Mesenchymal stem cell (in vitro differentiated cells and primary cell): ENCODE data around the gene ZFYVE19.
A peak's percentile ranks its signal among the peaks of the same experiment; 100 is the strongest.
"Not testable (repeated sequence)": the region's sequence is repeated elsewhere in the genome, so short reads cannot be mapped to it uniquely, and the experiment has no call there.

Source experiments
- DNase-seq: peaks from one replicate; pipeline ENCODE4 v3.0.0-alpha.2; 2013
- H2AFZ ChIP-seq: one replicate; pipeline ENCODE4 v1.6.1; 2013; ENCODE audit warnings: low read depth, mild to moderate bottlenecking, control low read depth, inconsistent platforms, low read length, moderate library complexity
- H2AK5ac ChIP-seq: 2 replicates; pipeline ENCODE4 v1.6.1; 2013; ENCODE audit warnings: low read length, moderate library complexity, mild to moderate bottlenecking, inconsistent platforms; ENCODE audit not compliant: severe bottlenecking
- H2BK120ac ChIP-seq: one replicate; pipeline ENCODE4 v1.6.1; 2013; ENCODE audit warnings: low read depth, mild to moderate bottlenecking, inconsistent platforms, low read length, moderate library complexity
- H2BK12ac ChIP-seq, 2 experiments: one replicate each; pipeline ENCODE4 v1.6.1; 2013; ENCODE audit warnings: inconsistent platforms in 2 of 2, low read length in 2 of 2, mild to moderate bottlenecking in 2 of 2, moderate library complexity in 2 of 2, control low read depth in 1 of 2
- H2BK15ac ChIP-seq: one replicate; pipeline ENCODE4 v1.6.1; 2013; ENCODE audit warnings: mild to moderate bottlenecking, low read depth, inconsistent platforms; ENCODE audit not compliant: poor library complexity, severe bottlenecking
- H2BK5ac ChIP-seq: 2 replicates; pipeline ENCODE4 v1.6.1; 2013; ENCODE audit warnings: low read depth, mild to moderate bottlenecking, low read length, control low read depth, inconsistent platforms; ENCODE audit not compliant: poor library complexity, severe bottlenecking
- H3K14ac ChIP-seq, 2 experiments: one replicate each; pipeline ENCODE4 v1.6.1; 2013; ENCODE audit warnings: inconsistent platforms in 2 of 2, low read length in 2 of 2, control low read depth in 1 of 2, mild to moderate bottlenecking in 1 of 2, moderate library complexity in 1 of 2
- H3K18ac ChIP-seq, 2 experiments: one replicate each; pipeline ENCODE4 v1.6.1; 2013; ENCODE audit warnings: inconsistent platforms in 2 of 2, low read length in 2 of 2, control low read depth in 1 of 2, low read depth in 1 of 2, mild to moderate bottlenecking in 1 of 2
- H3K23ac ChIP-seq, 2 experiments: one replicate each; pipeline ENCODE4 v1.6.1; 2013; ENCODE audit warnings: inconsistent platforms in 2 of 2, low read length in 2 of 2, mild to moderate bottlenecking in 2 of 2, moderate library complexity in 2 of 2, control low read depth in 1 of 2
- H3K27ac ChIP-seq: 2 replicates; pipeline ENCODE4 v1.5.1; 2013; ENCODE audit warnings: mild to moderate bottlenecking, moderate library complexity, low read length, control low read depth, inconsistent platforms; ENCODE audit not compliant: poor library complexity, severe bottlenecking
- H3K27me3 ChIP-seq, 2 experiments: 2 replicates each; pipeline versions ENCODE4 v1.6.1 to v1.7.0; 2013; ENCODE audit warnings: low read length in 2 of 2, mild to moderate bottlenecking in 2 of 2, moderate library complexity in 2 of 2, control low read depth in 1 of 2, inconsistent platforms in 1 of 2; ENCODE audit not compliant: control insufficient read depth in 1 of 2, insufficient read depth in 1 of 2
- H3K36me3 ChIP-seq, 2 experiments: 2 replicates each; pipeline versions ENCODE4 v1.6.1 to v1.7.0; 2013; ENCODE audit warnings: low read length in 2 of 2, control low read depth in 1 of 2, inconsistent platforms in 1 of 2, low read depth in 1 of 2, mild to moderate bottlenecking in 1 of 2; ENCODE audit not compliant: insufficient read depth in 2 of 2, control insufficient read depth in 1 of 2
- H3K4ac ChIP-seq, 2 experiments: one replicate each; pipeline ENCODE4 v1.6.1; 2013; ENCODE audit warnings: inconsistent platforms in 2 of 2, low read length in 2 of 2, mild to moderate bottlenecking in 2 of 2, moderate library complexity in 2 of 2, control low read depth in 1 of 2, low read depth in 1 of 2
- H3K4me1 ChIP-seq: 2 replicates; pipeline ENCODE4 v1.6.1; 2013; ENCODE audit warnings: low read depth, low read length, control low read depth; ENCODE audit not compliant: control insufficient read depth, insufficient read depth
- H3K4me2 ChIP-seq: 2 replicates; pipeline ENCODE4 v1.6.1; 2013; ENCODE audit warnings: low read length, mild to moderate bottlenecking, inconsistent platforms; ENCODE audit not compliant: poor library complexity, severe bottlenecking
- H3K4me3 ChIP-seq, 2 experiments: 2 replicates each; pipeline versions ENCODE4 v1.5.1 to v1.7.0; 2013; ENCODE audit warnings: low read length in 2 of 2, mild to moderate bottlenecking in 2 of 2, control low read depth in 1 of 2, low read depth in 1 of 2; ENCODE audit not compliant: insufficient read depth in 1 of 2
- H3K79me1 ChIP-seq: replicated peaks from 2 replicates; pipeline ENCODE4 v1.6.1; 2013; ENCODE audit warnings: mild to moderate bottlenecking, control low read depth, low read length, inconsistent platforms; ENCODE audit not compliant: poor library complexity, severe bottlenecking
- H3K9ac ChIP-seq: 2 replicates; pipeline ENCODE4 v1.7.0; 2013; ENCODE audit warnings: mild to moderate bottlenecking, low read length, moderate library complexity
- H3K9me3 ChIP-seq: 2 replicates; pipeline ENCODE4 v1.7.0; 2013; ENCODE audit warnings: mild to moderate bottlenecking, low read length; ENCODE audit not compliant: control insufficient read depth
- H4K8ac ChIP-seq: one replicate; pipeline ENCODE4 v1.6.1; 2013; ENCODE audit warnings: inconsistent platforms, mild to moderate bottlenecking, low read length, moderate library complexity
- H4K91ac ChIP-seq: one replicate; pipeline ENCODE4 v1.6.1; 2013; ENCODE audit warnings: mild to moderate bottlenecking, low read length, inconsistent platforms
- WGBS: methylation state at CpG from one replicate; pipeline ENCODE4 v1.1.7; 2013; ENCODE audit warnings: mixed read lengths; 5-methylcytosine and 5-hydroxymethylcytosine counted together

ZFYVE19 gene

GRCh38 chr15:40858706-40859105 lies 51.8 kb downstream of the ZFYVE19 start:
- Histone ChIP-seq H3K4ac (no peak overlapping the region), H3K79me1 (no peaks in the 10 kb centered on the region), H2BK12ac (no peak overlapping the region), H3K4me1 (peaks cover 7% of the 10 kb centered on the region), H2BK5ac (no peak overlapping the region), H4K8ac (no peak overlapping the region), H3K9ac (no peak overlapping the region), H3K18ac (no peak overlapping the region), H3K4me2 (no peak overlapping the region), H2AFZ (no peak overlapping the region), H2AK5ac (no peak overlapping the region), H3K9me3 (no peaks in the 10 kb centered on the region), H3K27ac (no peak overlapping the region), H3K36me3 (peaks cover 0 to 29% of the 10 kb centered on the region in 2 experiments), H3K27me3 (peaks cover 0 to 45% of the 10 kb centered on the region in 2 experiments), H2BK15ac (no peak overlapping the region), H3K4me3 (no peak overlapping the region), H2BK120ac (no peak overlapping the region), H4K91ac (peak overlapping the region; percentile 30), H3K23ac (no peak overlapping the region), H3K14ac (no peak overlapping the region)
- no peak for DNase-seq
- 80% methylated on average over 10 of the region's 10 CpGs for WGBS

GRCh38 chr15:40859206-40859851 lies 52.4 kb downstream of the ZFYVE19 start:
- Histone ChIP-seq H2BK120ac (no peak overlapping the region), H2BK15ac (no peak overlapping the region), H2AK5ac (no peak overlapping the region), H3K23ac (no peak overlapping the region), H2BK12ac (no peak overlapping the region), H3K27me3 (peaks cover 0 to 47% of the 10 kb centered on the region in 2 experiments), H3K27ac (no peak overlapping the region), H3K9ac (no peak overlapping the region), H2BK5ac (no peak overlapping the region), H3K4ac (no peak overlapping the region), H4K8ac (peak overlapping the region; percentile 33), H3K18ac (no peak overlapping the region), H3K4me2 (no peak overlapping the region), H3K4me1 (peaks cover 7% of the 10 kb centered on the region), H3K9me3 (no peaks in the 10 kb centered on the region), H3K14ac (no peak overlapping the region), H2AFZ (no peak overlapping the region), H3K4me3 (no peak overlapping the region), H3K79me1 (no peaks in the 10 kb centered on the region), H4K91ac (no peak overlapping the region), H3K36me3 (peaks cover 0 to 23% of the 10 kb centered on the region in 2 experiments)
- peak; percentile 75 for DNase-seq
- WGBS, result 50% methylated on average over 18 of the region's 18 CpGs

- not testable (repeated sequence) for H2AK5ac ChIP-seq, H3K9me3 ChIP-seq, H4K91ac ChIP-seq, H3K79me1 ChIP-seq, H2AFZ ChIP-seq, H4K8ac ChIP-seq, H3K14ac ChIP-seq, H3K4ac ChIP-seq, H2BK15ac ChIP-seq, H3K9ac ChIP-seq, H2BK5ac ChIP-seq, H3K4me3 ChIP-seq, H3K23ac ChIP-seq, H3K18ac ChIP-seq, DNase-seq, H3K4me2 ChIP-seq, H2BK120ac ChIP-seq, H2BK12ac ChIP-seq, H3K27ac ChIP-seq
- Histone ChIP-seq H3K36me3 (peaks cover 0 to 10% of the 10 kb centered on the region in 2 experiments), H3K4me1 (peaks cover 14% of the 10 kb centered on the region), H3K27me3 (peaks cover 0 to 40% of the 10 kb centered on the region in 2 experiments)
- WGBS, result 100% methylated on average over 3 of the region's 4 CpGs
These were observed 54.3 kb downstream of the ZFYVE19 start for GRCh38 chr15:40861147-40861546.

GRCh38 chr15:40863660-40864270 lies 56.9 kb downstream of the ZFYVE19 start:
- no peak overlapping the region for H3K4me3 ChIP-seq
- H2BK12ac ChIP-seq, result no peak overlapping the region
- H3K9me3 ChIP-seq, result no peaks in the 10 kb centered on the region
- peaks cover 13% of the 10 kb centered on the region for H3K4me1 ChIP-seq
- no peak overlapping the region for H4K8ac ChIP-seq
- no peak overlapping the region for H3K4ac ChIP-seq
- no peaks in the 10 kb centered on the region for H3K79me1 ChIP-seq
- H3K9ac ChIP-seq, result no peak overlapping the region
- no peak overlapping the region for H2AFZ ChIP-seq
- no peak for DNase-seq
- H3K27ac ChIP-seq, result no peak overlapping the region
- H2BK5ac ChIP-seq, result no peak overlapping the region
- no peak overlapping the region for H3K23ac ChIP-seq
- no peak overlapping the region for H3K4me2 ChIP-seq
- no peak overlapping the region for H3K14ac ChIP-seq
- H3K18ac ChIP-seq, result no peak overlapping the region
- no peak overlapping the region for H2AK5ac ChIP-seq
- no peak overlapping the region for H4K91ac ChIP-seq
- 68% methylated on average over 4 of the region's 4 CpGs for WGBS
- no peaks in the 10 kb centered on the region for H3K36me3 ChIP-seq
- no peak overlapping the region for H2BK15ac ChIP-seq
- H3K27me3 ChIP-seq, result peaks cover 0 to 29% of the 10 kb centered on the region in 2 experiments
- no peak overlapping the region for H2BK120ac ChIP-seq
